Astrocyte of the cerebellum (primary cell): ENCODE measurements around the gene SBK3.

ENCODE experiments used
- DNase-seq: peaks from one replicate; pipeline ENCODE4 v3.0.0-alpha.2; 2011; ENCODE audit warnings: low read depth
- H3K4me3 ChIP-seq: 2 replicates; pipeline ENCODE4 v1.5.1; 2011; ENCODE audit warnings: mild to moderate bottlenecking, low read depth, low read length, moderate library complexity
- CTCF ChIP-seq: IDR thresholded peaks from 2 replicates; pipeline ENCODE4 v1.5.1; 2012; ENCODE audit warnings: low read length, low read depth, moderate library complexity, mild to moderate bottlenecking; ENCODE audit errors: missing control alignments
- in situ Hi-C: cut with HindIII; loops from 2 replicates; pipeline ENCODE4 v1.10.0; 2017; ENCODE audit warnings: low sequenced_read_pairs

SBK3 gene

GRCh38 chr19:55545443-55545842 lies at the start of gene SBK3:
TSS of gene SBK3 (minus strand) at chr19:55545543. CDS start at chr19:55545543, 0 bp downstream.
- DNase-seq = no peak
- H3K4me3 ChIP-seq = no peak within 1 kb of the TSS
- in situ Hi-C loops = no loop called here
- no peak for TF ChIP-seq CTCF

GRCh38 chr19:55593096-55593772 lies 47.9 kb upstream of the SBK3 start:
- H3K4me3 ChIP-seq = no peak overlapping the region
- in situ Hi-C loops = no loop called here
- DNase-seq = no peak
- no peak for TF ChIP-seq CTCF

- in situ Hi-C loops = no loop called here
- TF ChIP-seq CTCF = no peak
These were observed 47.2 kb upstream of the SBK3 start for GRCh38 chr19:55592391-55593090.

GRCh38 chr19:55591555-55591954 lies 46.2 kb upstream of the SBK3 start:
- TF ChIP-seq CTCF = no peak

More at GRCh38 chr19:55592391-55593090, 47.2 kb upstream of the SBK3 start:
- no peak overlapping the region for H3K4me3 ChIP-seq
- no peak for DNase-seq

GRCh38 chr19:55590617-55591016 lies 45.3 kb upstream of the SBK3 start:
- H3K4me3 ChIP-seq = no peak overlapping the region
- no peak for DNase-seq
- TF ChIP-seq CTCF = no peak
- in situ Hi-C loops = no loop called here

More at GRCh38 chr19:55591555-55591954, 46.2 kb upstream of the SBK3 start:
- no peak overlapping the region for H3K4me3 ChIP-seq
- in situ Hi-C loops = no loop called here
- no peak for DNase-seq

GRCh38 chr19:55590109-55590508 lies 44.8 kb upstream of the SBK3 start:
- in situ Hi-C loops = no loop called here
- DNase-seq = no peak
- TF ChIP-seq CTCF = no peak
- no peak overlapping the region for H3K4me3 ChIP-seq
